Astrocyte of the hippocampus (primary cell): ENCODE data around the gene PRDM5.
A peak's percentile ranks its signal among the peaks of the same experiment; 100 is the strongest.

ENCODE experiments used
- DNase-seq: peaks from one replicate; pipeline ENCODE4 v3.0.0; 2011; ENCODE audit warnings: low read depth, low spot score

Gene PRDM5

GRCh38 chr4:120821029-120821428 lies 101.5 kb downstream of the PRDM5 start:
- DNase-seq: no peak

- DNase-seq: no peak
Observed at GRCh38 chr4:120819805-120820437, 102.6 kb downstream of the PRDM5 start.

- DNase-seq: no peak
Observed at GRCh38 chr4:120816296-120816965, 106.1 kb downstream of the PRDM5 start.

- no peak for DNase-seq
Observed at GRCh38 chr4:120815361-120815760, 107.2 kb downstream of the PRDM5 start.

- no peak for DNase-seq
Observed at GRCh38 chr4:120814886-120815285, 107.6 kb downstream of the PRDM5 start.

- DNase-seq: peak; percentile 24
Observed at GRCh38 chr4:120812216-120812615, 110.3 kb downstream of the PRDM5 start.

- no peak for DNase-seq
Observed at GRCh38 chr4:120809518-120809917, 113.0 kb downstream of the PRDM5 start.

GRCh38 chr4:120808475-120809141 lies 113.9 kb downstream of the PRDM5 start:
- DNase-seq: no peak

GRCh38 chr4:120801137-120801758 lies 121.3 kb downstream of the PRDM5 start:
- DNase-seq: peak; percentile 86

GRCh38 chr4:120798570-120798969 lies 124.0 kb downstream of the PRDM5 start:
- no peak for DNase-seq

- DNase-seq: no peak
Observed at GRCh38 chr4:120796271-120796670, 126.3 kb downstream of the PRDM5 start.

- no peak for DNase-seq
Observed at GRCh38 chr4:120785202-120785601, 137.3 kb downstream of the PRDM5 start.

GRCh38 chr4:120777459-120777858 lies 145.1 kb downstream of the PRDM5 start:
- DNase-seq: no peak

- DNase-seq: no peak
Observed at GRCh38 chr4:120775431-120775830, 147.1 kb downstream of the PRDM5 start.

- no peak for DNase-seq
Observed at GRCh38 chr4:120773641-120774040, 148.9 kb downstream of the PRDM5 start.

GRCh38 chr4:120771907-120772306 lies 150.6 kb downstream of the PRDM5 start:
- no peak for DNase-seq

GRCh38 chr4:120770897-120771296 lies 151.6 kb downstream of the PRDM5 start:
- no peak for DNase-seq

- peak; percentile 82 for DNase-seq
Observed at GRCh38 chr4:120769227-120769626, 153.3 kb downstream of the PRDM5 start.

- DNase-seq: no peak
Observed at GRCh38 chr4:120765260-120765680, 157.3 kb downstream of the PRDM5 start.

GRCh38 chr4:120763650-120764049 lies 158.9 kb downstream of the PRDM5 start:
- DNase-seq: no peak

GRCh38 chr4:120761070-120761469 lies 161.5 kb downstream of the PRDM5 start:
- DNase-seq: no peak

GRCh38 chr4:120760047-120760446 lies 162.5 kb downstream of the PRDM5 start:
- DNase-seq: no peak
